ENCODE data around the gene EPN2.

Gene EPN2

GRCh38 chr17:19311421-19312215 is 74.5 kb downstream of the EPN2 start:
- DNase-seq (ENCODE audit: low read depth) = no peak
- H3K4me3 ChIP-seq (ENCODE audit: low read depth, low read length) = no peak overlapping the region
- TF ChIP-seq CTCF (IDR thresholded peaks at IDR 0.05; ENCODE audit: low read depth, low read length, missing control alignments) = no peak

DNA sequence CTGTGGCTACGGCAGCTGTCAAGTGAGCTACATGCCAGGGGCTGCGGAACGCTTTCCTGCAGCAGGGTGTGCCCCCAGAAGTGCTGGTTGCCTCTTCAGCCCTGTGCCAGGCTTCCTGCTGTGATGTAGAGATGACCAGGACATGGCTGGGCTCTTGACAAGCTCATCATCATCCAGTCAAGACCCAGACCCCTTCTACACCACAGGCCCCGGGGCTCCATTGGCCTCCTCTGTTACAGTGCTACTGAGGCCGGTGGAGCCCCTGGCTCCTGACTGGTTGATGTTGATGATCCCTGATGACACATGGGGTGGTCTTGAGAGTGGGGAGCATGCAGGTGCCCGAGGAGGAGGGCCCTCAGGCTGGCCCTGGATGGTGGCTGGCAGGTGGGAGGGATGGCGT is 75.2 kb downstream of the EPN2 start:
- H3K4me3 ChIP-seq (ENCODE audit: low read depth, low read length) = no peak overlapping the region
- DNase-seq (ENCODE audit: low read depth) = no peak
- TF ChIP-seq CTCF (IDR thresholded peaks at IDR 0.05; ENCODE audit: low read depth, low read length, missing control alignments) = no peak

- no peak overlapping the region for H3K4me3 ChIP-seq (ENCODE audit: low read depth, low read length)
- no peak for DNase-seq (ENCODE audit: low read depth)
- TF ChIP-seq CTCF (IDR thresholded peaks at IDR 0.05; ENCODE audit: low read depth, low read length, missing control alignments) = no peak
These were observed 76.0 kb downstream of the EPN2 start for GRCh38 chr17:19313066-19313745.

DNA sequence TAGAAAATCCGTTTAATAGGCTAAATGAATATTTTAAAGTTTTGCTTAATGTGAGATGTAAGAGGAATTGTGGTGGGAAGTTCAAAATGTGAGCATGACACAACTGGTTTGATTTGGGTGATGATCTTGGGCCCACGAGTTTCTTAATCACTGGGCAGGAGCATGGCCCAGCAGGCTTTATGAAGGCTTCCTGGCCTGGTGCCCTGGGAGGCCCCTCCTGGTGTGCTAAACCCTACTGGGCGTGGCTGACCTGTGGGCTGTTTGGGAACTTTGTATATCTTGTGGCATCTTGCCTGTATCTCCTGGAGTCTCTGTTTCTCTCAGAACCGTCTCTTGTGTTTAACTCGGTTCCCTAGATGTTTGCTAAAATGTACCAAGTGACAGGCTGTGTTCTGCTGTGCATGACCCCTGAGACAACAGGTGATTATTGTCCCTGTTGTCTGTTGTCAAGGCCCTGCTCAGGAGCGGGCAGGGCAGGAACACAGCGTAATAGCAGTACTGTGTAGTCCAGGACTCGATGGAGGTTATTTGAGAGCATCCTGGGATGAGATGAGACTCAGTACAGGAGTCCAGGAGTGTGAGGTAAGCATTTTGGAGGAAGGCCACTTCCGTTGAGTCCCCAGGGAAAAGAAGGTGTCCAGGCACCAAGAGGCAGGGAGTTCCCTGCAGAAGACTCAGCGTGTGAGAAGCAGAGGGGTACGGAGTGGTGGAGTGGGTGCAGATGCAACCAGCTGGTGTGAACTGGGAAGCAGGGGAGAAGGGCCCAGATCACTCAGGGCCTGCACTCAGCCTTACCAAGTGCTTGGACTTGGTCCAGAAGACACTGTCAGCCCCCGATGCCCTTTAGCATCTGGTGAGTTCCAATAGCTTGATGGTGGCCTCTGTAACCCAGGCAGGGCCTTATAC is 76.8 kb downstream of the EPN2 start:
- H3K4me3 ChIP-seq (ENCODE audit: low read depth, low read length) = no peak overlapping the region
- DNase-seq (ENCODE audit: low read depth) = no peak
- TF ChIP-seq CTCF (IDR thresholded peaks at IDR 0.05; ENCODE audit: low read depth, low read length, missing control alignments) = no peak

GRCh38 chr17:19315104-19315503 is 77.9 kb downstream of the EPN2 start:
- no peak for DNase-seq (ENCODE audit: low read depth)
- no peak overlapping the region for H3K4me3 ChIP-seq (ENCODE audit: low read depth, low read length)
- TF ChIP-seq CTCF (IDR thresholded peaks at IDR 0.05; ENCODE audit: low read depth, low read length, missing control alignments) = no peak

GRCh38 chr17:19316761-19317358 is 79.7 kb downstream of the EPN2 start:
- no peak for TF ChIP-seq CTCF (IDR thresholded peaks at IDR 0.05; ENCODE audit: low read depth, low read length, missing control alignments)
- no peak overlapping the region for H3K4me3 ChIP-seq (ENCODE audit: low read depth, low read length)
- DNase-seq (ENCODE audit: low read depth) = no peak

Measured in GM12864 (cell line).